HCT116 (cell line): Measurements from ENCODE around the gene SPTB. TPM values are rescaled to one million over a fixed set of nuclear protein-coding genes. Genes with fewer than 3 reads are reported as not detected.

Source experiments
- ATAC-seq: fragments of 200-7000 bp; cut with Tn5 transposase; 2 replicates; pipeline ENCODE4 v1.9.1; 2020; ENCODE audit warnings: mild to moderate bottlenecking, moderate library complexity
- BruUV-seq: library from RNA; stranded (reverse); fragments of 400-500 nt; replicated peaks from 2 replicates; lab custom pipeline; 2021; lab: Mats Ljungman, UMichigan
- CTCF ChIA-PET: fragments of 300-600 bp; sonication (Branson Sonifier 250); formaldehyde crosslinking; loops from one replicate; lab custom pipeline; 2021; ENCODE audit warnings: antibody characterized with exemption; lab: Charles Lee
- POLR2A ChIA-PET: fragments of 300-600, 350-600 bp; sonication (Branson Sonifier 250); formaldehyde crosslinking; loops from one replicate; lab custom pipeline; 2021; ENCODE audit warnings: antibody characterized with exemption; lab: Charles Lee
- RAD21 ChIA-PET, 2 experiments: fragments of 300-600 bp; sonication (Branson Sonifier 250); formaldehyde crosslinking; loops; one replicate each; lab custom pipeline; 2023; ENCODE audit warnings: low total read pairs in 2 of 2; ENCODE audit not compliant: uncharacterized antibody in 2 of 2, unreplicated experiment in 2 of 2, low non-redundant PET in 1 of 2; lab: Charles Lee
- DNase-seq: peaks from one replicate; pipeline ENCODE4 v3.0.0-alpha.2; 2010; ENCODE audit warnings: low read depth, low spot score
- H2AFZ ChIP-seq: fragments of 200-600 bp; shearing (Covaris generic), sonication (generic); 2 replicates; pipeline ENCODE4 v1.6.1; 2017; ENCODE audit warnings: low read depth, mixed run types, mixed read lengths, antibody characterized with exemption, low read length; ENCODE audit not compliant: poor library complexity, severe bottlenecking
- H3K27ac ChIP-seq: 2 replicates; pipeline ENCODE4 v1.5.1; 2012; ENCODE audit warnings: low read depth, low read length
- H3K27me3 ChIP-seq: fragments of 200-600 bp; sonication (generic); 2 replicates; pipeline ENCODE4 v1.6.1; 2016; ENCODE audit warnings: mixed run types, low read length, mixed read lengths; ENCODE audit not compliant: insufficient read depth
- H3K36me3 ChIP-seq, 2 experiments: fragments of 200-500 bp in 1 of 2; fragments of 200-600 bp in 1 of 2; sonication (Bioruptor generic) in 1 of 2; sonication (generic) in 1 of 2; 2 replicates each; pipeline versions ENCODE4 v1.5.1 to v1.6.1; 2014 to 2016; ENCODE audit warnings: low read length in 2 of 2, inconsistent platforms in 1 of 2, mixed read lengths in 1 of 2, mixed run types in 1 of 2; ENCODE audit not compliant: insufficient read depth in 2 of 2, control insufficient read depth in 1 of 2
- H3K4me1 ChIP-seq, 2 experiments: fragments of 200-600 bp in 1 of 2; sonication (generic) in 1 of 2; 2 replicates each; pipeline versions ENCODE4 v1.5.1 to v1.6.1; 2012 to 2017; ENCODE audit warnings: low read length in 2 of 2, inconsistent platforms in 1 of 2, mild to moderate bottlenecking in 1 of 2, mixed read lengths in 1 of 2, mixed run types in 1 of 2, moderate library complexity in 1 of 2; ENCODE audit not compliant: insufficient read depth in 2 of 2, control insufficient read depth in 1 of 2
- H3K4me2 ChIP-seq: fragments of 200-600 bp; sonication (generic); 2 replicates; pipeline ENCODE4 v1.6.1; 2017; ENCODE audit warnings: mixed run types, low read length, mixed read lengths
- H3K4me3 ChIP-seq, 2 experiments: fragments of 200-600 bp in 1 of 2; sonication (generic) in 1 of 2; replicated peaks in 1 of 2; 2 replicates each; pipeline ENCODE4 v1.5.1; 2011 to 2016; ENCODE audit warnings: low read length in 2 of 2, control low read depth in 1 of 2, low read depth in 1 of 2, mild to moderate bottlenecking in 1 of 2, mixed read lengths in 1 of 2, mixed run types in 1 of 2
- H3K79me2 ChIP-seq: fragments of 200-600 bp; sonication (generic); 2 replicates; pipeline ENCODE4 v1.6.1; 2017; ENCODE audit warnings: mild to moderate bottlenecking, mixed run types, low read length, moderate library complexity, mixed read lengths; ENCODE audit not compliant: insufficient read depth
- H3K9ac ChIP-seq: fragments of 200-600 bp; sonication (generic); 2 replicates; pipeline ENCODE4 v1.6.1; 2016; ENCODE audit warnings: low read length, mixed read lengths
- H3K9me2 ChIP-seq: fragments of 200-600 bp; sonication (generic), shearing (Covaris generic); 2 replicates; pipeline ENCODE4 v1.6.1; 2017; ENCODE audit warnings: mixed run types, mild to moderate bottlenecking, moderate library complexity; ENCODE audit not compliant: insufficient read depth
- H3K9me3 ChIP-seq, 2 experiments: fragments of 200-500 bp in 1 of 2; fragments of 200-600 bp in 1 of 2; sonication (Bioruptor generic) in 1 of 2; sonication (generic) in 1 of 2; 2 replicates each; pipeline ENCODE4 v1.6.1; 2014 to 2017; ENCODE audit warnings: low read length in 2 of 2, mixed read lengths in 2 of 2, inconsistent platforms in 1 of 2, low read depth in 1 of 2, mild to moderate bottlenecking in 1 of 2, mixed run types in 1 of 2, moderate library complexity in 1 of 2; ENCODE audit not compliant: control insufficient read depth in 1 of 2, insufficient read depth in 1 of 2
- H4K20me1 ChIP-seq: fragments of 200-600 bp; sonication (generic), shearing (Covaris generic); 2 replicates; pipeline ENCODE4 v1.6.1; 2017; ENCODE audit warnings: mixed run types, mild to moderate bottlenecking, moderate library complexity; ENCODE audit not compliant: insufficient read depth
- ATF3 ChIP-seq: IDR thresholded peaks from 2 replicates; pipeline ENCODE4 v1.6.1; 2012
- CBX3 ChIP-seq: IDR thresholded peaks from 2 replicates; pipeline ENCODE4 v1.6.1; 2012; ENCODE audit warnings: low read depth
- CEBPB ChIP-seq: IDR thresholded peaks from 2 replicates; pipeline ENCODE4 v1.6.1; 2012; ENCODE audit warnings: low read depth
- CTCF ChIP-seq, 3 experiments: fragments of 200-600 bp in 1 of 3; sonication (generic) in 1 of 3; IDR thresholded peaks in 2 of 3; conservative IDR thresholded peaks in 1 of 3; 2 replicates each; pipeline ENCODE4 v1.5.1; 2012 to 2017; ENCODE audit warnings: low read depth in 2 of 3, low read length in 2 of 3, antibody characterized with exemption in 1 of 3, borderline replicate concordance in 1 of 3, control low read depth in 1 of 3, mild to moderate bottlenecking in 1 of 3, mixed read lengths in 1 of 3, mixed run types in 1 of 3, moderate library complexity in 1 of 3; ENCODE audit not compliant: insufficient read depth in 1 of 3
- EGR1 ChIP-seq: IDR thresholded peaks from 2 replicates; pipeline ENCODE4 v1.6.1; 2012; ENCODE audit warnings: low read depth
- FOSL1 ChIP-seq: IDR thresholded peaks from 2 replicates; pipeline ENCODE4 v1.6.1; 2012; ENCODE audit warnings: low read depth
- JUND ChIP-seq: IDR thresholded peaks from 2 replicates; pipeline ENCODE4 v1.6.1; 2012
- POLR2A ChIP-seq: IDR thresholded peaks from 2 replicates; pipeline ENCODE4 v1.7.0; 2011; ENCODE audit warnings: borderline replicate concordance; ENCODE audit not compliant: insufficient read depth, insufficient read length; ENCODE audit errors: extremely low read depth
- REST ChIP-seq: IDR thresholded peaks from 2 replicates; pipeline ENCODE4 v1.6.1; 2012; ENCODE audit warnings: low read depth
- TCF7L2 ChIP-seq: IDR thresholded peaks from 2 replicates; pipeline ENCODE4 v1.7.0; 2011; ENCODE audit warnings: borderline replicate concordance, inconsistent platforms; ENCODE audit not compliant: insufficient read depth, insufficient read length; ENCODE audit errors: extremely low read depth
- YY1 ChIP-seq: IDR thresholded peaks from 2 replicates; pipeline ENCODE4 v1.6.1; 2011; ENCODE audit warnings: low read length, low read depth, moderate library complexity, mild to moderate bottlenecking; ENCODE audit not compliant: insufficient replicate concordance; ENCODE audit errors: extremely low read depth
- ZBTB33 ChIP-seq: IDR thresholded peaks from 2 replicates; pipeline ENCODE4 v1.6.1; 2011; ENCODE audit warnings: mild to moderate bottlenecking, low read length, moderate library complexity; ENCODE audit not compliant: insufficient replicate concordance; ENCODE audit errors: extremely low read depth
- intact Hi-C: fragments of 100-400 bp; cut with micrococcal nuclease; formaldehyde crosslinking; loops from 2 replicates; pipeline ENCODE4 v1.10.0; 2022
- total RNA-seq: library from RNA; stranded (reverse); gene quantifications from one replicate; pipeline ENCODE4 v1.2.1, GENCODE V29; 2021; ENCODE audit not compliant: unreplicated experiment

The SPTB gene
- total RNA-seq, 1 experiment from 2014 or later, result 4.2 TPM

GRCh38 chr14:64700290-64700689 is 179.4 kb downstream of the SPTB start (continued):
- TF ChIP-seq CTCF (IDR thresholded peaks at IDR 0.05 in 2 of 3, conservative IDR thresholded peaks at IDR 0.05 in 1 of 3; ENCODE audit: borderline replicate concordance in 1 of 3, insufficient read depth in 1 of 3, low read depth in 2 of 3, low read length in 2 of 3), result no peak

- TF ChIP-seq YY1 (no peak), CBX3 (no peak), EGR1 (no peak), POLR2A (no peak), CEBPB (no peak), FOSL1 (no peak), ZBTB33 (no peak), JUND (no peak), REST (no peak), ATF3 (no peak), TCF7L2 (no peak)
- TF ChIP-seq, all 23 proteins: peak for 0
- no peaks in the 10 kb centered on the region for H3K9me3 ChIP-seq
- DNase-seq, result no peak
- no peaks in the 10 kb centered on the region for H3K36me3 ChIP-seq
- no peaks in the 10 kb centered on the region for H3K79me2 ChIP-seq
- H3K4me1 ChIP-seq, result peaks cover 8 to 16% of the 10 kb centered on the region in 2 experiments; a peak in 3 of 4 replicates
- no peak overlapping the region for H3K4me3 ChIP-seq
- H2AFZ ChIP-seq, result no peak overlapping the region
- ChIA-PET POLR2A (interaction anchor here (1.9 kb wide), 1 partner anchor 8 kb away, joined by 6 read pairs; no protein-coding TSS in a partner anchor), RAD21 (interaction anchor here in 1 of 2 experiments (1.1 kb wide), 1 partner anchor 23 kb away, joined by 3 read pairs; no protein-coding TSS in a partner anchor), CTCF (no interaction called here)
- intact Hi-C loops, result no loop called here
- no peak overlapping the region for H3K9ac ChIP-seq
- no peaks in the 10 kb centered on the region for H3K9me2 ChIP-seq
- no peaks in the 10 kb centered on the region; the same call in 1 of the 2 replicates for H3K27me3 ChIP-seq
- no peak overlapping the region for H3K27ac ChIP-seq
- no peak for ATAC-seq
- no TSS peak for BruUV-seq
- H3K4me2 ChIP-seq, result no peak overlapping the region
- no peaks in the 10 kb centered on the region for H4K20me1 ChIP-seq
Observed at GRCh38 chr14:64698903-64699302, 180.8 kb downstream of the SPTB start.
